OCI-LY7 (cell line): ENCODE results near the gene TAS2R39.

ENCODE experiments used
- EZH2phosphoT487 ChIP-seq: fragments of 200-600 bp; sonication (generic); IDR thresholded peaks from 2 replicates; pipeline ENCODE4 v1.6.1; 2018; ENCODE audit warnings: low read depth, borderline replicate concordance, mild to moderate bottlenecking, mixed run types, antibody characterized with exemption, low read length, moderate library complexity, mixed read lengths
- TF ChIP-seq, protein P1 (sequence below): fragments of 200-600 bp; sonication (generic); conservative IDR thresholded peaks from 2 replicates; pipeline ENCODE4 v1.5.1; 2014; ENCODE audit warnings: mild to moderate bottlenecking, antibody characterized with exemption, low read length, moderate library complexity, mixed read lengths

DNA sequence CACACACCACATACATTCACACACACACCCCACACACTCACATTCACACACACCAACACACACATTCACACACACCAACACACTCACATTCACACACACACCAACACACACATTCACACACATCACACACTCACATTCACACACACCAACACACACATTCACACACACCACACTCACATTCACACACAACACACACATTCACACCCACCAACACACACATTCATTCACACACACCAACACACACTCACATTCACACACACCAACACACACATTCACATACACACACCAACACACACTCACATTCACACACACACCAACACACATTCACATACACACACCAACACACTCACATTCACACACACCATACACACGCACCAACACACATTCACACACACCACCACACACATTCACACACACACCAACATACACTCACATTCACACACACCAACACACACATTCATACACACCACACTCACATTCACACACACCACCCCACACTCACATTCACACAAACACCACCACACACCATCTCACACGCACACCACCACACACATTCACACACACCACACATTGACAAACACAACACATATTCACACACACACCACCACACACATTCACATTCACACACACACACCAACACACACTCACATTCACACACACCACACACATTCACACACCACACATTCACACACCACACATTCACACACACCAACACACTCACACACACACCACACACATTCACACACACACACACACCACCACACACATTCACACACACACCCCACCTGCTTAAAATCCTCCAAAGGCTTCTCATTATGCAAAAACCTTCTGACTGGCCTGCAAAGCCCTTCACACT is 47.6 kb downstream of the TAS2R39 start:
- TF ChIP-seq, protein P1, sequence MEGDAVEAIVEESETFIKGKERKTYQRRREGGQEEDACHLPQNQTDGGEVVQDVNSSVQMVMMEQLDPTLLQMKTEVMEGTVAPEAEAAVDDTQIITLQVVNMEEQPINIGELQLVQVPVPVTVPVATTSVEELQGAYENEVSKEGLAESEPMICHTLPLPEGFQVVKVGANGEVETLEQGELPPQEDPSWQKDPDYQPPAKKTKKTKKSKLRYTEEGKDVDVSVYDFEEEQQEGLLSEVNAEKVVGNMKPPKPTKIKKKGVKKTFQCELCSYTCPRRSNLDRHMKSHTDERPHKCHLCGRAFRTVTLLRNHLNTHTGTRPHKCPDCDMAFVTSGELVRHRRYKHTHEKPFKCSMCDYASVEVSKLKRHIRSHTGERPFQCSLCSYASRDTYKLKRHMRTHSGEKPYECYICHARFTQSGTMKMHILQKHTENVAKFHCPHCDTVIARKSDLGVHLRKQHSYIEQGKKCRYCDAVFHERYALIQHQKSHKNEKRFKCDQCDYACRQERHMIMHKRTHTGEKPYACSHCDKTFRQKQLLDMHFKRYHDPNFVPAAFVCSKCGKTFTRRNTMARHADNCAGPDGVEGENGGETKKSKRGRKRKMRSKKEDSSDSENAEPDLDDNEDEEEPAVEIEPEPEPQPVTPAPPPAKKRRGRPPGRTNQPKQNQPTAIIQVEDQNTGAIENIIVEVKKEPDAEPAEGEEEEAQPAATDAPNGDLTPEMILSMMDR = no peak
- no peak for TF ChIP-seq EZH2phosphoT487
